GM21786 (cell line): Measurements from ENCODE around the gene EIF5A2.
"Not testable (repeated sequence)": the region's sequence is repeated elsewhere in the genome, so short reads cannot be mapped to it uniquely, and the experiment has no call there.

Experiments
- ATAC-seq: cut with Tn5 transposase; IDR thresholded peaks from one replicate; pipeline ENCODE4 v1.9.1; 2021; ENCODE audit not compliant: unreplicated experiment

The EIF5A2 gene

GRCh38 chr3:170897199-170897598, 11.2 kb downstream of the EIF5A2 start:
- not testable (repeated sequence) for ATAC-seq

GRCh38 chr3:170896781-170897180, 11.7 kb downstream of the EIF5A2 start:
- ATAC-seq = no peak

- not testable (repeated sequence) for ATAC-seq
Observed at GRCh38 chr3:170896333-170896732, 12.1 kb downstream of the EIF5A2 start.

- no peak for ATAC-seq
Observed at GRCh38 chr3:170893895-170894294, 14.5 kb downstream of the EIF5A2 start.

- no peak for ATAC-seq
Observed at GRCh38 chr3:170889630-170890029, 18.8 kb downstream of the EIF5A2 start.

- no peak for ATAC-seq
Observed at GRCh38 chr3:170889132-170889531, 19.3 kb downstream of the EIF5A2 start.

- ATAC-seq = not testable (repeated sequence)
Observed at GRCh38 chr3:170884109-170884930, 24.1 kb downstream of the EIF5A2 start.

GRCh38 chr3:170878688-170879087, 29.7 kb downstream of the EIF5A2 start:
- ATAC-seq = not testable (repeated sequence)

- not testable (repeated sequence) for ATAC-seq
Observed at GRCh38 chr3:170877311-170877710, 31.1 kb downstream of the EIF5A2 start.

- ATAC-seq = no peak
Observed at GRCh38 chr3:170876537-170876936, 31.9 kb downstream of the EIF5A2 start.

- peak; percentile 97 for ATAC-seq
Observed at GRCh38 chr3:170869645-170870593, 38.5 kb downstream of the EIF5A2 start, which contains the start of gene RPL22L1. RPL22L1 (minus strand) TSS chr3:170870195; CDS start chr3:170870167, 28 bp downstream.

GRCh38 chr3:170869239-170869590, 39.2 kb downstream of the EIF5A2 start:
- no peak for ATAC-seq

GRCh38 chr3:170868577-170869238, 39.7 kb downstream of the EIF5A2 start:
- ATAC-seq = no peak

GRCh38 chr3:170867143-170867937, 41.1 kb downstream of the EIF5A2 start:
- peak; percentile 31 for ATAC-seq

- no peak for ATAC-seq
Observed at GRCh38 chr3:170866499-170866898, 41.9 kb downstream of the EIF5A2 start.

GRCh38 chr3:170865209-170866094, 43.0 kb downstream of the EIF5A2 start:
- no peak for ATAC-seq

GRCh38 chr3:170864525-170865208, 43.8 kb downstream of the EIF5A2 start:
- ATAC-seq = no peak

- ATAC-seq = no peak
Observed at GRCh38 chr3:170863816-170864215, 44.6 kb downstream of the EIF5A2 start.
